TTC549 (cell line): ENCODE data around the gene ARHGAP23.

Experiments used
- FAIRE-seq: peaks from 2 replicates; lab custom pipeline; 2012; peaks lifted over from hg19 to GRCh38; lab: Jason Lieb, UNC

Gene ARHGAP23

DNA sequence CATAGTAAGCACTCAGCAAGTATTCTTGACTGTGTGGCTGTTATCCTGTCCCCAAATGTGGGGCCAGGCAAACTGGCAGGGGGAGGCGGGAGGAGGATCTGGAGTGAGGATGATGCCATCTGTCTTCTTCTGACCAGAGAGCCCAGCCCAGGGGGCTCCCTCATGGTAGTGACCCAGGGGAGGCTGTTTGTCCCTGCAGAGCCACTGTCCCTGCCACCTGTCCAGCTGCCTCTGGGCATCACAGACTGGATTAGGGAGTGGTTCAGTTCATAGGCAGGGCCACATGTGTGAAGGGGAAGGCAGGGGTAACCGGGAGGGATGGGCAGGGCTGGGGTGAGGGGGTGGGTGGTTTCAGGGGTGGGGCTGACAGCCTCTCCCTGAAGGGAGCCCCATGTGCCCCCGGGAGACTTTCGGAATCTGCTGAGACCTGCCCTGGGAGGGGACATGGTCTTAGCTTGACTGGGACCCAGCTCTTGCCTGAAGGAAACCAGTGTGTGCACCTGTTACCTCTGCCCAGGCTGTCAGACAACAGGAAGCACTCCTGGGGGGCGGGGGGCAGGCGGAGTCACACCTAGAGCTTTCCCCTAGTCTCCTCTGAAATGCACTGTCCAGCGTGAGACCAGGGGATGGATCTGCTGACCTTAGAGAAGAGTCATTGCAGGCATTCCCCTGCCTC, 15.2 kb downstream of the ARHGAP23 start:
- no peak for FAIRE-seq

DNA sequence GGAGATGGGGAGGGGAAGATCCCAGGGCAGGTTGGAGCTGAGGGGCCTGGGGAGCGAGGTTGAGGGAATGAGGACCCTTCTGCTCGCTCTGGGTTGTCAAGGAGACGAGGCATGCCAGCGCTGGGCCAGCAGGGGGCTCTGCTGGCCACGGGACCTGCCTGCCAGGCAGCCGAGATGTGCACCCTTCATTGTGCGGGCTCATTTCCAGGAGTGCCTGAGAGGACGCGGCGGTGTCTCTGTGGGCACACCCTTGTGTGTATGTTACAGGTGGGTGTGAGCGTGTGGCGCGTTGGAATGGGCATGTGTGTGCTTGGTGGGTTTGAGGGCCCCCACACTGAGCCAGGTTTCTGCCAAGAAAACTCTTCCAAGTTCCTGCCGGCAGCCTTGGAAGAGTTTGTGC, 15.9 kb downstream of the ARHGAP23 start:
- FAIRE-seq: no peak

DNA sequence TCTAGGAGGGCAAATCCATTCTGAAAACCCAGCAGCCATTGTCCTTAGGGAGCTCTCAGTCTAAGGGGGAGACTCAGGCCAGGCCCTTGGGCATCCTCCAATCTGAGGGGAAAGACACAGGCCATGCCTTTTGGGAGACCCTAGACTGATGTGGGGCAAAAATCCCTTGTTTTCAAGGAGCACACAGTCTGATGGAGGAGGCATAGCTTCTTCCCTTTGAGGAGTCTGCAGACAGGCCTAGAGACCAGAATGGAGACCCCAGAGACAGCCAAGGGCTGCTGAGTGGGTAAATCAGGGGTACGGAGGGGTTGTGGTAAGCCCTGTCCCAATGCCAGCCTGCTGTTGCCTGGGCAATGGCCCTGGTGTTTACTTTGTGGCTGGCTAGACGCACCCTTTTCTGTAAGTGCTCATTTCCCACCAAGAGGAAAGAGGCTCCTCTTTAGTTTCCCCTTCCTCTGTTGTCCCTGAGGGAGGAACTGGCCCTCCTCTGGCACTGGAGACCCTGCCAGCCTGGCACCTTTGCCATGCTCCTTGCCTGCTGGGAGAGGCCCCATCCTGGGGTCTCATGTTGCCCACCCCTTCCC, 19.3 kb downstream of the ARHGAP23 start:
- FAIRE-seq: no peak

DNA sequence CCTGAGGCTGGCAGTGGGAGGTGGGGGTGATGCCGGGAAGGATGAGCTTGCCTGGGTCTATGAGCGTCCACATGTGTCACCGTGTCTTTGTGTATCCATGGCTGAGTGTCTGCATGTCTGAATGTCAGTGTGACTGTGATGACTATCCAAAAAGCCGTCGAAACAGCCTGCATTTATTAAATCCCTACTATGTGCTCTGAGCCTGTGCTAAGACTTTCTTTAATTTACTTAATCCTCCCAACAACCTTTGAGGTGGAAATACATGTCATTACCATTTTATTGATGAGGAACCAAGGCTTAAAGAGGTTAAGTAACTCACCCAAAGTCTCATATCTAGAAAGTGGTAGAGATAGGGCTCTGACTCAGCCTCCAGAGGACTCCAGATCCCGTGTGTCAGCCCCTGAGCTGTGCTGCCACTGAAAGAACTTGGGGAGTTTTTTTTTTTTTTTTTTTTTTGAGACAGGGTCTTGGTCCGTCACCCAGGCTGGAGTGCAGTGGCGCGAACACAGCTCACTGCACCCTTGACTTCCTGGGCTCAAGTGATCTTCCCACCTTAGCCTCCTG, 20.0 kb downstream of the ARHGAP23 start:
- FAIRE-seq: no peak

DNA sequence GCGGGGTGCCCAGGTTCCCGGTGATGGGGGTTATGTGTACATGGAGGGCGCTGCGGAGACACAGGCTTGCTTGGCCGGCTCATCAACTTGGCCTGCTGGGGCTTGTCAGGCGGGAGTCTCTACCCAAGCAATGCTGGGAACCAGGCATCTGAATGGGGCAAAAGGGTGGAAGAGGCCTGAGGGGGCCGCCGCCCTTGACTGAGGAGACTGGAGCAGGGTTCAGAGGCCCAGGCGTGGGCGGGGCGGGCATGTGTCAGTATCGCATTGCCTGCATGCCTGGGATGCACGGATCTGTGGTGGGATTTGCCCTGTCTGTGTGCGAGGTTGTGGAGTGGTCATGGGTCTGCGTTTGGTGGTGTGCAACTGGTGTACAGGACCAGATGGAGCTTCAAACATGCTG, 21.1 kb downstream of the ARHGAP23 start:
- FAIRE-seq: no peak

DNA sequence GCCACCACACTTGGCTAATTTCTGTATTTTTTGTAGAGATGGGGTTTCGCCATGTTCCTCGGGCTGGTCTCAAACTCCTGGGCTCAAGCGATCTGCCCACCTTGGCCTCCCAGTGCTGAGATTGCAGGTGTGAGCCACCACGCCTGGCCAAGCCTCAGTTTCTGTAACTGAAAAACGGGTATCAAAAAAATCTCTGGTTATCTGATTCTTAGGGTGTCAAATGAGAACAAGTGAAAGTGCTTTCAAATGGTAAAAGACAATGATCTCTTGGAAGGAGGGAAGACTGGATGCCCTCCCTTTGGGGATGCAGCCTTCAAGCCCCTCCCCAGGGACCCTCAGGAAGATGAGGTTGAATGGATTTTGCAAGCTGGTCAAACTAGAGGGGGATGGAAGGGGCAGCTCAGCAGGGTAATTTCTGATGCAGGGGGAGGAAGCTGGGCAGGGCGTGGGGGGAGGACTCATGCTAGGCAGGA, 22.3 kb downstream of the ARHGAP23 start:
- no peak for FAIRE-seq

DNA sequence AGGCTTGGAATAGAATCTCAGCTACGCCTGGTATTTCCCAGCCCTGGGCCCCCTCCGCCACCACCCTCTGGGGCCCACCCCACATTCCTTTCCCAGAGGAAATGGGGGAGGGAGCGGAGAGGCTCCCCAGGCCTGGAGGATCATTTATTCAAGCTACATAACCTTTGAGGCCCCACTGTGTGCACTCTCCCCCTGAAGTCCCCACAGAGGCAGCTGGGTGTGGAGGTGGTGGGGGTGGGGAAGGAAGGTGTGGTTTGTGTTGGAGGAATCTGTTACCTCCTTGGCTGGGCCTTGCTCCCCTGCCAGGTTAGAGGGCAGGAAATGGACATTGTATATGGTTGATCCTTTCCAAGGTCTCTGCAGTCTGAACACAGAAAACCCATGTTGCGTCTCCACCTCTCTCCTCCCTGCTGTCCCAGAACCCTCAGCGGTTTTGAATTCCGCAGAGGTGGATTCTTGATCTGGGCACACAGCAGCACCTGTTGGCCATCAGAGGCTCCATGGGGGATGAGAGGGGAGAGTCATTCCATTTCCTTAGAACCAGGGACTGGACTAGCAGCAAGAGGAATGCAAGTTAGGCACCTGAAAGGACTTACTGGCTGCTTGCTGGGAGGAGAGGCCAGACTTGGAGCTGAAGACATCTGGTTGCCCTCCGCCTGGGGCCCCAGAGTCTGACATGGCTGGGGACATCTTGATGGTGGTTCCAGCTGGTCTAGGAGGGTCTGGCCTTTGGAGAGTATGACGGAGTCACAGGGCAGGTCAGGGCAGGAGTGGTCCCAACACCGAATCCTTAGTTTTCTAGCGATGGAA, 23.0 kb downstream of the ARHGAP23 start:
- FAIRE-seq: no peak

DNA sequence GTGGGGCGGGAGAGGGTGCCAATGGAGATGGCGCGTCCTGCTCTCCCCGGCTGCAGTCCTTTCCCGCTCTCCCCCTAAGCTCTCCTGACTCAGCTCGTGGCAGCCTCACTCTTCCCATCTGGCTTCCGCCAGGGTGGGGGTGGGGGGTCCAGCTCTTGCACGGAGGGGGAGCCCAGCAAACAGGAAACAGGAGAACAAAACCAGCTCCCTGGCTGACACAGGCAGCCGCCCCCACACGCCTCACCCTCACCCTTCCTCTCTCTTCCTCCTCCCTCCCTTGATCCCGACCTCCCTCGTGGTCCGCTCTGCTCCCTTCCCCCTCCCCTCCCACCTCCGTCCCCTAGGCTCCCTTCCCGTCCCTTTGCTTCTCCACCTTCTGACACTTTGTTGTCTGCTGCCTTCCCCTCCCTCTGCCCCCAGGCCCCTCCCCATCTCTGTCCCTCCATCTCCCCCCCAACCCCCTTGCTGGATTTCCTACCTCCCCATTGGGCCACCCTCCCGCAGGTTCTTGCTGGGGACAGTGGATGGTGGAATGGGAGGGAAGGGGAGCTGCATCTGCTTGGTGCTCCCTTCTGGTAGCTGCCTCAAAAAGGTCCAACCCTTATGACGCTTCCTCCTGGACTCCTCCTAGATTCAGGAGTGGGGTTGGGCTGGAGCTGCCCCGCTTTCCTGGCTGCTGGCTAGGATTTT, 23.7 kb downstream of the ARHGAP23 start:
- no peak for FAIRE-seq

DNA sequence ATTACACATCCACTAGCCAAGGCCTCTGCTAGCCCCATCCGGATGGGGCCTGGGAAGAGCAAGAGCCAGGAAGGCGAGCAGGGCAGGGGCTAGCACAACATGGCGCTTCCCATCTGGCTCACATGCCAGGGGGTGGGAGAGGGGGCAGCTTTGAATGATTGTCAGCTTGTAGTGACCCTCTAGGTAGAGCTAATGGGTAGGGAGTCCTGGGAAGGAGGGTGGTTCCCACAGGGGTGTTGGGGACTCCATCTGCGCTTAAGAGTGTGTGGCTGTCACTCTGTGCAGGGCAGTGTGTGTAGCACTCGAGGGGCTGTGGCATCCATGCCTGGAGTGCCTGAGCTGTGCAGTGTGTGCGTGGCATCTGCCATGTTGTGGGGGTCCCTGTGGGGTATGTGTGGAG, 24.5 kb downstream of the ARHGAP23 start:
- FAIRE-seq: no peak

DNA sequence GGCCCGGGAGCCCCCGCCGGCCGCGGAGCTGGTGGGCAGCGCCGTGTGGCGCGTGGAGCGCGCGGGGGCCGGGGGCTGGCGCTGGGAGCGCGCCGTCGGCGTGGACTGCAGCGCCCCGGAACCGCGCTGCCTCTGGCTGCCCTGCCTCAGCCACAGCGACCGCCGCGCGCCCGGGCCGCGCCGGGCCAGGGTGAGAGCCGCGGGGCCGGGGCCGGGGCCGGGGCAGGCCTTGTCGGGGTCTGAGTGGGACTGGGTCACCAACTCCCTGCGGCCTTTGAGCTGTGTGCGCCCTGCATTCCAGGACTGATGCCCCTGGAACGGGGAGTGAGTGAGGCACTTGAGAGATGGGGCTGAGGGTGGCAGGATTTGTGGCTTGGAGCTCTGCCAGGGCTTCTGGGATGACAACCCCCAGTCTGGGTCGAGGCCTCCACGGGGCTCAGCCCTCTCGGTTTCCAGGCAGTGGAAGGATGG, 25.7 kb downstream of the ARHGAP23 start:
- FAIRE-seq: no peak

DNA sequence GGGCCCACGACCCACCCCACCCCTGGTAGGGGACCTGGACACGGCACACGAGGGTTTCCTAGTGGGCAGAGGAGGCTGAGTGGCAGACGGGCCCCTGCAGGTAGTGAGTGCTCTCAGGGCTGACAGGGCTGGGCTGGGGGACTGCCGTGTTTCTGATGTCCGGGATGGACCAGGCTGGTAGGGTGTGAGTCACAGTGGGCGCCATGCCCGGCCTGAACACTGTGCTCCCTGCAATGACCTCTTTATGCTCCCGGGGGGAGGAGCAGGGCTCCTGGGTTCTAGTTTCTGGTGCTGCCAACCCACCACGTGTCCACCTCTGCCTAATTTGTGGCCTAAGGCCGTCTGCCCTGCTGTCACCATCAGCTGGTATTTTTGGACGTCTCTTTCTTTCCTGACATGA, 26.3 kb downstream of the ARHGAP23 start:
- FAIRE-seq: no peak

DNA sequence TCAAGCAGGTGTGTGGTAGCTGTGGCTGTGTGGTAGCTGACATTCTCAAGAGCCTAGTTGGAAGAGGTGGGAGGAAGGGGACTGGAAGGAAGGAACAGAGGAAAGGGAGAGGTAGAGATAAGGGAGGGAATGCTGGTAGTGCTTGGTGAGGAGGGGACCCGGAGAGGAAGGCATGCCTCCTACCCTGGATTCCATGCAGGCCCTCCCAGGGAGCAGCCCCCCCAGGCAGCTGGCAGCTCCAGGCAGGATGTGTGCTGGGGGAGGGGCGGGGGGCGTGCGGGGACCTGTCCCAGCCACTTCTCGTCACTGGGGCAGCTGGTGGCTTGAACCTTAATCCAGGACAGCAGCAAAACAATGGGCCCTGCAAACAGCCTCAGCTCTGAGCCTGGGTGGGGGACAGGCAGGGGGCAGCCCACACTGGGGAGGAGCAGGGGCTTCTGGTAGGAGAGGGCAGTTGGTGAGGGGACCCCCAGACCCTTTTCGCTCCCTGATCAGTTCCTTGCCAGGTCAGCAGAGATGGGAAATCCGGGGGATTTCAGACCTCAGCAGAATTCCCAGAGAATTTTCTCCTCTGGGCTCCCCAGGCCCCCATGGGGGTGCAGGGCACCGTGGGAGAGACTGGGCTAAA, 27.1 kb downstream of the ARHGAP23 start:
- FAIRE-seq: no peak

DNA sequence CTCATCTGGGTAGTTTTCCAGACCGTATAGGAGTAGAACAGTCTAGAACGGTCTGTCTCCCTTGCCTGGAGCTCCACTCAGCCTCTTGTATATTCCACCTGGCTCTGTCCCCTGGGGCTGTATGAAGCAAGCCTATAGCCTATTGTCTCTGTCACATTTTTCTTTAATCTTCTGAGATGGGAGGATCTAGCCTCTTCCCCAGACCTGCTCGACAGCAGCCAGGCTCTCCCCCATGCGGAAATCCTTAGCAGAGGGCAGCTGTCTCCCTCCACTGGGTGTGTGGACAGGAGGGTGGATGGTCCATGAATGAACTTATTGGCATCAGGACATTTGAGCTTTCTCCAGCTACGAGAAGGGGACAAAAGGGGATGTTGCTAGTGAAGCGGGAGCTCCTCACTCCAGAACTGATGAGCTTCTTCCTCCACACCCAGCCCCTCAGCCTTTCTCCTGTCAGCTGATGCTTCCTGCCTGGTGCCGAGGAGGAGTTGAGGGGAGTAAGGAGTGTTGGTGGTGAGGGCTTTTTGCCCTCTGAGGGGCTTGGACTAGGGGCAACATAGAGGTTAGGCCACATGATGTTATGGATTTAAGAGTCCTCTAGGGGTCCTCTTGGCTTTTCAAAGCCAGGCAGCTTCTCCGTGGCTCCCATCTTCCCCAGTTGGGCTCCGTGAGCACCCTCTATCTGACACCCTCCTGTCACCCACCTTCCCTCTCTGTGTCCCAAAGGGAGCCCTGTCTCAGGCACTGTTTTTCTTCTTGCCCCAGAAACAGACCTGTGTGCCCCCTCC, 28.0 kb downstream of the ARHGAP23 start:
- FAIRE-seq: no peak

DNA sequence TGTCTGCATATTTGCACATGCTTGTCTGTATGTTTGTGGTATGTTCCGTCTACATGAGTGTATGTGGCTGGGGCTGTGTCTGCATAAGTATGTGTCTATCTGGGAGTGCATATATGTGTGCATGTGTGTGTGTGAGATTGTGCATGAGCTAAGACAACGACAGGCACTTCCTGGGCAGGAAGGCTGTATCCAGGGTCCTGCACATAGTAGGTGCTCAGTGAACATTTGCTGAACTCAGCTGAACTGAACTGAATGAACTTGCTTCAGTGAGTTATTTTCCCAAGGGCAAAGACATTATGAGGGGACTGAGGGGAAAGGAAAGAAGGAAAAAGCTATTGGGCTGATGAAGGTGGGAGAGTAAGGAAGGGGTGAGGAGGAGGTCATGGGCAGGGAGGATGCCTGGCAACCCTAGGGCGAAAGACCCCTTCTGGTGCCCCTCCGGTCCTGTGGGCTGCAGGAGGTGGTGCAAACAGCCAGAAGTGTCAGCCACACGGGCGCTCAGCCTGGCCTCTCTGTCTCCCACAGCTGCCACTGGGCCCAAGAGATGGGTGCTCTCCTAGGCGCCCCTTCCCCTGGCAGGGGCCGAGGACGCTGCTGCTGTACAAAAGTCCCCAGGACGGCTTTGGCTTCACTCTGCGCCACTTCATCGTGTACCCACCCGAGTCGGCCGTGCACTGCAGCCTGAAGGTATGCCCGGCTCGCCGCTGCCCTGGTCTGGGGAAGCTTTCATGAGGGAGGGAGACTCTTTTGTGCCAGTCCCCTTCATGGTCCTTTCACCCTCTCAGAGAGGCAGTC, 29.5 kb downstream of the ARHGAP23 start:
- FAIRE-seq: no peak

DNA sequence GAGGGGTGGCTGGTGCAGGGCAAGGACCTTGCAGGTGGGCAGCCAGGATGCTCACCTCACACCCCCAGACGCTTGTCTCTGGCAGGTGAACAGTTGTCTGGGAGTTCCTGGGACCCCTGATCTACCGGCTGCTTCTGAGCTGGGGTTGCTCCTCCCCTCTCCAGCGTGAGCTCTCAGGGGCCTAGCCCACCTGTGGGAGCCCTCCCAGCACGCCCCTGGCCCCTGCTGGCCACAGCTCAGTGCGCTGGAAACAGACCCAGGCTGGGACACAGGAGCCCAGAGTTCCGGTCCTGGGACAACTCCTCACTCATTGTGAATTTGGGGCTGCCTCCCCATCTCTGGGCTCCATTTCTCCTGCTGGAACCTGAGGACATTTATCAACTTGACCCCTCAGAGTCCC, 30.3 kb downstream of the ARHGAP23 start:
- FAIRE-seq: no peak

DNA sequence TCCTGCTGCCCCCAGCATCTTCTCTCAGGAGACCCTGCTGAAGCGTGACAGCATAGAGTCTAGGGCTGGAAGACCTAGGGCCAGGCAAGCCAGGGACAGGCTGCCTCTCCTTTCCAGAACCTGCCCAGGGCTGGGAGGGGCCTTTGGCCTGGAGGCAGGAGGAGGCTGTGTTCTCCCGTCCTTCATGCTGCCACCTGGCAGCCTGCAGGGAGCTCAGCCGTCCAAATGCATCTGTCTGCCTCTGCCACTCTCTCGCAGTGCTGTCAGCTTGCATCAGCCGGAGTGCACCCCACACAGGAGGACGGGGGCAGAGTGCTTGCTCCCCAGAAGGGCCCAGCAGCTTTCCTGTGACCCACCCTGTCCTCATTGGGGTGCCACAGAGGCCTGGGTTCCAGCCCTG, 31.3 kb downstream of the ARHGAP23 start:
- no peak for FAIRE-seq

DNA sequence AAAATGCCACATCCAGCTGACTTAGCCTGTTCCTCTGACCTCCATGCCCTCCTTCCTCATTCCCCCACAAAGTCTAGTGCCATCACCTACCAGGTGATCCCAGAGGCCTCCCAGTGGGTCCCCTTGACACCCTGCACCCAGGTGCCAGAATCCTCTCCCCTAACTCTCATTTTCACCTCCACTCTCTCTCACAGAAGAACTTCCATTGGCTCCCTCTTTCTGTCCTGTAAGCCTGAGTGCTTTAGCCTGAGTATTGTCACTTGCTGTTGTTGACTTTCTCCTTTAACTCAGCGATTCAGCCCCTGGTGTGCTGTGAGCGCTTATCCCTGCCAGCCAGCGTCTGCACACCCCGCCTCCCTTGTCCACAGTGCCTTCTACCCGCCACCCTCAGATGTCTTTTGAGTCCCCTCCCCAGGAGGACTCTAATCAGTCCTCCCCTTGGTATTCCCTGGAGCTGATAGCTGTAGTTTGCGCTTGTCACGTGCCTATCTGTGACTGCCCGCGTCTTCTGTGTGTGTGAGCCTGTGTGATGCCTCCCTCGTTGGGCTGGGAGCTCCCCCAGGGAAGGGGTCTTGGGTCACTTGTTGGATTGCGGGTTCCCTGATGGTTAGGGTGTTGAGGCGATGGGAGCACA, 31.9 kb downstream of the ARHGAP23 start:
- FAIRE-seq: no peak

DNA sequence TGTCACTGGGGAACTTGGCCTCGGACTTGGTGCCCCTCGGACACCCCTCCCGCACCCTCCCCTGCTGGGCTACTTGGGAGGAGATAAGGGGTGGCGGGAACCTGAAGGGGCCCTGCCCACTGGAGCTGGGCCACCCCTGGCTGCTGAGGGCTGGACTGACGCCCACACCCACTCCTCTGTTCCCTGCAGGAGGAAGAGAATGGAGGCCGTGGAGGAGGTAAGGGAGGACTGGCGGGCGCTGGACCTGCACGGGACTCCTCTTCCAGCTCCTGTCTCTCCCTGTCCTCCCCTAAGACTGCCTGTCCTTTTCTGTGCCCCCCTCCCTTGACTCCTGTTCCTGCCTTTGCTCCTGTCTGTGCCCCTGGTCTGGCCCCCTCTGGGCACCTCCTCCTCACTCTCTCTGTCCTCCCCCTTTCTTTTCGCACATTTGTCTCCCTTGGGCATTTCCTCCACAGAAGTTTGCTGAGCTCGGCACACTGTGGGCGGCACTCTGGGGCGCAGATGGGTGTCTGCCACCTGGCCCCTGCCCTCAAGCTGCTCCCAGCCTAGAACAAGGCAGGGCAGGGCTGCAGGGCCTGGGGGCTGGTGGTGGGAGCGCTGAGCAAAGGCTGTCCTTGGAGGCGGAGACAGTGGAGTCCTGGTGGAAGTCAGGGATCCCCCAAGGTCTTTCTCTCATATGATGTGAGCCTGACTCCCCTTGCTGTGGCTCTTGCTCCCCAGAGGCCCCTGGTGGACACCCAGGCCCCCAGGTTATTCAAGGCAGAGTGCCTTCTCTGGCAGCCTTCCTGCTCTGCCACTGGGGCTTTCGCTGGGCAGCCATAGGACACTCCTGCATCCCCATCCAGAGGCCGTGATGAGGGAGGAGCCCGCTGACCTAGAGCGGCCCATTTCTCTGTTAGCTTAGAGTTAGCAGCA, 32.7 kb downstream of the ARHGAP23 start:
- FAIRE-seq: no peak

DNA sequence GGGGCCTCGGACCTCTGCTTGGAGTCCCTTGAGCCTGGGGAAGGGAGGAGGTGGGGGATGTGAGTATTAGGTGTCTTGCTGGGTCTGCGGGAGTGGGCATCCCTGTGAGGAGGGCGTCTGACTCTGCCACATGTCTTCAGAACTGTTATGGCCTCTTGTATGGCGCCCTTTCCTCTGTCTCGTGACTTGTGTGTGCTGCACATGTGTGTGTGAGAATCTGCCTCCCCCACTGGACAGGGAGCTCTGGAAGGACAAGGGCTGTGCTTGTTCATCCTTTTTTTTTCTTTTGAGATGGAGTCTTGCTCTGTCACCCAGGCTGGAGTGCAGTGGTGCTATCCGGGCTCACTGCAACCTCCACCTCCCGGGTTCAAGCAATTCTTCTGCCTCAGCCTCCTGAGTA, 33.4 kb downstream of the ARHGAP23 start:
- FAIRE-seq: no peak
